ENCODE results near the gene KRT3.

KRT3 gene

GRCh38 chr12:52826611-52827498, 30.9 kb upstream of the KRT3 start:
- peak; percentile 26 for DNase-seq

GRCh38 chr12:52825961-52826360, 30.0 kb upstream of the KRT3 start:
- no peak for DNase-seq

- no peak for DNase-seq
Observed at GRCh38 chr12:52824741-52825410, 29.0 kb upstream of the KRT3 start.

GRCh38 chr12:52823761-52824450, 28.0 kb upstream of the KRT3 start:
- DNase-seq, result no peak

- DNase-seq, result no peak
Observed at GRCh38 chr12:52822771-52823510, 27.0 kb upstream of the KRT3 start.

- peak; percentile 55 for DNase-seq
Observed at GRCh38 chr12:52821826-52822660, 26.1 kb upstream of the KRT3 start.

- no peak for DNase-seq
Observed at GRCh38 chr12:52821071-52821730, 25.3 kb upstream of the KRT3 start.

GRCh38 chr12:52820521-52820920, 24.6 kb upstream of the KRT3 start:
- no peak for DNase-seq

- no peak for DNase-seq
Observed at GRCh38 chr12:52819731-52820510, 24.0 kb upstream of the KRT3 start.

GRCh38 chr12:52818887-52819420, 23.0 kb upstream of the KRT3 start:
- no peak for DNase-seq

GRCh38 chr12:52818388-52818787, 22.5 kb upstream of the KRT3 start:
- DNase-seq, result no peak

GRCh38 chr12:52817699-52818238, 21.9 kb upstream of the KRT3 start:
- no peak for DNase-seq

GRCh38 chr12:52817003-52817698, 21.2 kb upstream of the KRT3 start:
- no peak for DNase-seq

GRCh38 chr12:52815676-52816588, 20.0 kb upstream of the KRT3 start:
- no peak for DNase-seq

- DNase-seq, result no peak
Observed at GRCh38 chr12:52815161-52815560, 19.2 kb upstream of the KRT3 start.

- DNase-seq, result no peak
Observed at GRCh38 chr12:52814710-52815155, 18.8 kb upstream of the KRT3 start.

GRCh38 chr12:52813885-52814709, 18.2 kb upstream of the KRT3 start, which contains the start of gene KRT4:
TSS of gene KRT4 (minus strand) at chr12:52814116. CDS start at chr12:52814058, 58 bp downstream.
- peak; percentile 43 for DNase-seq

All from NCI-H226 (cell line).